Cortex of kidney (tissue), 1 donor: Measurements from ENCODE around the gene MANEAL.

ENCODE experiments used
- DNase-seq: peaks from one replicate; lab custom pipeline; 2025; lab: John Stamatoyannopoulos, UW

MANEAL gene

GRCh38 chr1:37782491-37782890 lies 11.2 kb upstream of the MANEAL start:
- no peak for DNase-seq

- DNase-seq = no peak
Measured at GRCh38 chr1:37792943-37793686, 532 bp upstream of the MANEAL start.

DNA sequence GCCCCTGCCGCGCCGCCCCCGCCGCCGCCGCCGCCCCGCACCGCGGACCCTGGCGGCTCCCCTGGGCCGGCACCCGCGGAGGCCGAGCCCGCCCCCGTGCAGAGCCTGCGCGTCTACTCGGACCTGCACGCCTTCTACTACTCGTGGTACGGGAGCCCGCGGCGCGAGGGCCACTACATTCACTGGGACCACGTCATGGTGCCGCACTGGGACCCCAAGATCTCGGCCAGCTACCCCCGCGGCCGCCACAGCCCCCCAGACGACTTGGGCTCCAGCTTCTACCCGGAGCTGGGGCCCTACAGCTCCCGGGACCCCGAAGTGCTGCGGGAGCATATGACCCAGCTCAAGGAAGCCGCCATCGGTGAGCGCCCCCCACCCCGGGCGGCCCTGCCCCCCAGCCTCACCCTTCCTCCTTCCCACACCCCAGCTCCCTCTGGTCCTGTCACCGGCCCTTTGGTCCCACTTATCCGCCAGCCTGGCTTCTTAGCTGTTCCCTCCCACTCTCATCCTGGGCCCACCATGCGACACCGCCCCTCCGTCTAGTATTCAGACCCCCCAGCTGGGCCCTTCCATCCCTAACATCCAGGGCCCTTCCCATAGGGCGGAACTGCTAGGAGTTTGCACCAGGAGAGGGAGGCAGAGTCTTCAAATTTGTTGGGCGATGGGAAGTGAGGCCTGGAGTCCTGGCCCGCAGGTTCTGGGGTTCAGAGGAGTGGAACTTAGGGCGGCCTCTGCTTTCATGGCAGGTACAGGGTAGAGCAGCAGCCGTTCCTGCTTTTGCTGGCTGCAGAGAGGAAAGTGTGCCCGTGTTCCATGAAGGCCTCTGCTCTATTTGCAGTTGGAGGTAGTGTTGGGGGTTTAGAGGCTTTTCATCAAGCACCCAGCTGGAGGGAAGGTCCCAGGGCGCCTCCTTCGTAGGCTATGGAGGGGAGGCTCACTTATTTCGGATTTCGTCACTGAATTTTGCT lies 1.0 kb downstream of the MANEAL start:
- no peak for DNase-seq

- no peak for DNase-seq
Measured at GRCh38 chr1:37795340-37796125, 1.9 kb downstream of the MANEAL start.

GRCh38 chr1:37797750-37798345 lies 4.2 kb downstream of the MANEAL start:
- no peak for DNase-seq

GRCh38 chr1:37802439-37802838 lies 8.8 kb downstream of the MANEAL start:
- DNase-seq = no peak

GRCh38 chr1:37807220-37807554 lies 13.5 kb downstream of the MANEAL start:
- no peak for DNase-seq

DNA sequence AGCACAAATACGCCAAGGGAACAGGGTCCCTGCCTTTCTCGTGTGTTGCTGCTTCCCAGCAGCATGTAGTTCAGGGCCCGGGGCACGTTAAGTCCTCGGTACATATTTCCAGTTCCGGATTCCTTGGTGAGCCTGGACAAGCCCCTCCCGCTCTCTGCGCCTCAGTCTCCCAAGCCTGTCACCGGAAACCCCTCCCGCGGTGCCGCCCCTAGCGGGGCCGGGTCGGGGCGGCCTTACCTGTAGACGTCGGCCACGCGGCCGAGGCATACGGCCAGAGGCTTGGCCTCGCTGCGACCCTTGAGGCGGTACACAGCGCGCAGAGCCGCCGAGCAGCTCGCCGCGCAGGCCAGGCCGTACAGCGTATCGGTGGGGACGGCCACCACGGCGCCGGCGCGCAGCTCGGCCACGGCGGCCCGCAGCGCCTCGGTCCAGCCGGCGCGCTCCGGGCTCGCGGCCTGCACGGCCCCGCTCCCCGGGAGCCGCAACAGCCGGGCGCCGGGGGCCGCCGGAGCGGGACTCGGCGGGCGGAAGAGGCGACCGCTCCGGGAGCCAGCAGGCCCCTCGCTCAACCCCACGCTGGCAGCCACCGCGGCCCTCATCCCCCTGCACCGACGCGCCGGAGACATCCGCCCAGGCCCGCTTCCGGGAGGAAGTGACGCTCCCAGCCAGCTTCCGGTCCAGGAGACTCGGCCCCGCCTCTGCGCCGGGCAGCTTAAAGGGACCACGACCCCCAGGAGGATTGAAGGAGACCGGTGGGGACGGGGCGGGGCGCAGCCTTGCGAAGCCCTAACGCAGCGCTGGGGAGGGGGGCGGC lies 14.1 kb downstream of the MANEAL start, which contains the start of the genes C1orf122 and YRDC:
Gene C1orf122 (plus strand): TSS at position 236 of the 814 bp plus-strand sequence. CDS start 615 bp downstream, outside the sequence.
Gene YRDC (minus strand): TSS at position 654 of the 814 bp plus-strand sequence. CDS start 28 bp downstream, at position 626.
- peak; percentile 44 for DNase-seq

- DNase-seq = no peak
Measured at GRCh38 chr1:37808369-37809319, 15.0 kb downstream of the MANEAL start.

GRCh38 chr1:37809942-37810341 lies 16.3 kb downstream of the MANEAL start:
- no peak for DNase-seq

GRCh38 chr1:37811027-37811655 lies 17.5 kb downstream of the MANEAL start:
- DNase-seq = no peak

- no peak for DNase-seq
Measured at GRCh38 chr1:37813529-37814145, 20.0 kb downstream of the MANEAL start.

- no peak for DNase-seq
Measured at GRCh38 chr1:37814252-37814651, 20.6 kb downstream of the MANEAL start.

DNA sequence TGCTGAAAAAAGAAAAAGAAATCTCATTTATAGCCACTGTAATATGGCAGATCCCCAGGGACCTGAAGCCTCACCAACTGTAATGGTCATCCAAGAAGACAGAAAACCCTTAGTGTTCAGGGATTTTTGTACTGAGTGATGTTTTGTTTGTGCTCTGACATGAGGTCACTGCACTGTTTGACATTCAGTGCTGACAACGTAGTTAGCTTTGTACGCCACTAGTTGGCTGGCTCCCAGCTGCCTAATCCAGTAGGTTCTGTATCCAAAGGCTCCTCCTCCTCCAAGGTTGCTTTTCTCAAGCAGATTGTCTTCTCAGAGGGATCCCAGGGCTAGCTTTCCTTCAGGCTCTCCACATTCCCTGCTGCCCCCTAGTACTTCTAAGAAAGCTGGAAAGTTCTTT lies 23.8 kb downstream of the MANEAL start:
- DNase-seq = no peak

DNA sequence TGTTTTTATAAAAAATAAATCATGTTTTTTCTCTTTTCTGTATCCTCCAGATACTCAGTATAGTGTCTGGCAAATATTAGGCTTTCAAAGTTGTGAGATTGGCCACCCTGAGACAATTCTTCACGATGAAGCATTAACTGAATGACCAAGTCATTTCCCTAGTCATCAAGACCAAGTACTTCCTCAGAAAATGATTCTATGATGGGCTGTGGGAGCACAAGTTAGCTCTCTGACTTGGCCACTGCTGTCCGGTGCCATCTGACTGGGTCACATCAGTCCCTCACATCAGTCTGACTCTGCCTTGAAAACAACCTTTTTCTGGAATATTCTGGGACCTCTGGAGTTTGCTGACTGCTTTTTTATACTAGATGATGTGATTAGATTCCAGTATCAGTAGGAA lies 27.8 kb downstream of the MANEAL start:
- DNase-seq = no peak

DNA sequence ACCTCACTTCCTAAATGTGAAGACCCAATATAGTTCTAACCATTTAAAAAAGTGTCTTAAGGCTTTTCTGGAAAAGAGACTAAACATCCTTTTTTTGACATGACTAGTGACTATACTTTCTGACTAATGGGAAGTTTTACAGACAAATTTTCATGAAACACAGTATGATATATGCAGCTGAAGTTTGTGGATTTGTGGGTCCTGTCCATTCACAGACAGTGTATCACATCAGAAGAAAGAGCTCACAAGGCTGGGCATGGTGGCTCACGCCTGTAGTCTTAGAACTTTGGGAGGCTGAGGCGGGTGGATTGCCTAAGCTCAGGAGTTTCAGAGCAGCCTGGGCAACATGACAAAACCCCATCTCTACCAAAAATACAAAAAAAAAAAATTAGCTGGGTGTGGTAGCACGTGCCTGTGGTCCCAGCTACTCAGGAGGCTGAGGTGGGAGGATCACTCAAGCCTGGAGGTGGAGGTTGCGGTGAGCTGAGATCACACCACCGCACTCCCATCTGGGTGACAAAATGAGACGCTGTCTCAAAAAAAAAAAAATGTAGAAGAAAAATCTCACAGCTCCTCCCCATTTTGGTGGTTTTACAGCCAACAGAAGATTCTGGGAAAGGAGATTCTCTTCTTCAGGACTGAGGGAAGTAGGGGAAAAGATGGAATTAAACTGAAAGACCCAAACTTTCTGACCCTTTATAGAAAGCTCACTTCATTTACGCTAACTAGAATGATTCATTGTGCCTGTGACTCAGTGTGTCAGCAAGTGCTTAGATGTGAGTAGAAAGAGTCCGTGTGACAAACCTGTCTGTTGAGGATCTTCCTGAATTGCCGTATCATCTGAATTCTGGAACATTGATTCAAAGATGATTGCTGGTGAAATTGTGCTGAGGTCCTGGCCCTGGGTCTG lies 29.5 kb downstream of the MANEAL start:
- DNase-seq = no peak

DNA sequence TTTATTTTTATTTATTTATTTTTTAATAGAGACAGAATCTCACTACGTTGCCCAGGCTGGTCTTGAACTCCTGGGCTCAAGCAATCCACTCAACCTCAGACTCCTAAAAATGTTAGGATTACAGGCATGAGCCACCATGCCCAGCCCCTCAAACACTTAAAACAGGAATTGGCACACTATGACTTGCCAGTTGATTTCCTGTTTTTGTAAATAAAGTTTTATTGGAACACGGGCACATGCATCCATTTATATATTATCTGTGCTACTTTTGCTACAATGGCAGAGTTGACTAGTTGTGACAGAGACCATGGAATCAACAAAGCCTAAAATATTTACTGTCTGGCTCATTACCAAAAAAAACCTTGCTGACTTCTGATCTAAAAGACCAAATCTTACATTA lies 30.4 kb downstream of the MANEAL start:
- DNase-seq = no peak

DNA sequence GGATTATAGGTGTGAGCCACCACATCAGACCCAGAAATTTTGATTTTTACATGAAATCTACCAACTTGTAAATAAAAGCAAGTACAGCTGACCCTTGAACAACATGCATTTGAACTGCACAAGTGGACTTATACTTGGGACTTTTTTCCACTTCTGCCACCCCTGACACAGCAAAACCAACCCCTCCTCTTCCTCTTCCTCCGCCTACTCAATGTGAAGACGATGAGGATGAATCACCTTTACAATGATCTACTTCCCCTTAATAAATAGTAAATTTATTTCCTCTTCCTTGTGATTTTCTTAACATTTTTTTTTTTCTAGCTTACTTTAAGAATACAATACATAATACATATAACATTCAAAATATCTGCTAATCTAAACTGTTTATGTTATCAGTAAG lies 31.9 kb downstream of the MANEAL start:
- DNase-seq = no peak
